Measurements from ENCODE around the gene BMI1. TPM values are rescaled to one million over a fixed set of nuclear protein-coding genes. Genes with fewer than 3 reads are reported as not detected.
A peak's percentile ranks its signal among the peaks of the same experiment; 100 is the strongest.

BMI1 gene
- total RNA-seq, 1 donor from 2014 or later, result 44.7 TPM

- Histone ChIP-seq H3K4me3 (peak overlapping the region; percentile 80 to 86), H3K27ac (peak overlapping the region; percentile 95), H3K36me3 (no peaks in the 10 kb centered on the region), H3K4me1 (peaks cover 33% of the 10 kb centered on the region), H3K9me3 (no peaks in the 10 kb centered on the region), H3K27me3 (no peaks in the 10 kb centered on the region)
- intact Hi-C loops (cut with DNase I), result loop anchor here (1.0 kb wide), 1 partner anchor 312 kb away; the partner anchor contains the start of gene DNAJC1
- DNase-seq (ENCODE audit: extremely low spot score in 2 of 2), result no peak
- TF ChIP-seq CTCF (IDR thresholded peaks at IDR 0.05), result no peak
- TF ChIP-seq POLR2A (IDR thresholded peaks at IDR 0.05), result no peak
- no peak for TF ChIP-seq POLR2AphosphoS5 (IDR thresholded peaks at IDR 0.05; ENCODE audit: insufficient read depth in 1 of 2, low read depth in 1 of 2)
These were observed 5.2 kb upstream of the BMI1 start for GRCh38 chr10:22315455-22316285.

GRCh38 chr10:22316286-22317075, 4.4 kb upstream of the BMI1 start, which contains the start of gene COMMD3:
Gene COMMD3 (plus strand): TSS chr10:22316388. CDS start chr10:22316418, 30 bp downstream.
- no peaks in the 10 kb centered on the region for H3K36me3 ChIP-seq
- peaks cover 33% of the 10 kb centered on the region for H3K4me1 ChIP-seq
- no peaks in the 10 kb centered on the region for H3K9me3 ChIP-seq
- peak within 1 kb of the TSS; percentile 80 to 86 for H3K4me3 ChIP-seq
- TF ChIP-seq CTCF (IDR thresholded peaks at IDR 0.05) (no peak), POLR2A (IDR thresholded peaks at IDR 0.05) (peak in 1 of 2 donors; percentile 54), POLR2AphosphoS5 (IDR thresholded peaks at IDR 0.05; ENCODE audit: insufficient read depth in 1 of 2, low read depth in 1 of 2) (peak; percentile 41 to 95)
- no peaks in the 10 kb centered on the region for H3K27me3 ChIP-seq
- DNase-seq (ENCODE audit: extremely low spot score in 2 of 2), result peak in 1 of 2 donors; percentile 94
- H3K27ac ChIP-seq, result peak within 1 kb of the TSS; percentile 95
- intact Hi-C loops (cut with DNase I), result loop anchor here (1.0 kb wide), 1 partner anchor 313 kb away; the partner anchor contains the start of gene DNAJC1

- DNase-seq (ENCODE audit: extremely low spot score in 2 of 2), result no peak
- Histone ChIP-seq H3K9me3 (no peaks in the 10 kb centered on the region), H3K4me3 (peak overlapping the region; percentile 80 to 86), H3K27me3 (no peaks in the 10 kb centered on the region), H3K4me1 (peaks cover 34% of the 10 kb centered on the region), H3K36me3 (no peaks in the 10 kb centered on the region), H3K27ac (peak overlapping the region; percentile 95)
- TF ChIP-seq POLR2AphosphoS5 (IDR thresholded peaks at IDR 0.05; ENCODE audit: insufficient read depth in 1 of 2, low read depth in 1 of 2), result no peak
- TF ChIP-seq CTCF (IDR thresholded peaks at IDR 0.05), result no peak
- TF ChIP-seq POLR2A (IDR thresholded peaks at IDR 0.05), result no peak
- intact Hi-C loops (cut with DNase I), result no loop called here
These were observed 3.9 kb upstream of the BMI1 start for GRCh38 chr10:22317076-22317370.

- Histone ChIP-seq H3K36me3 (no peaks in the 10 kb centered on the region), H3K4me1 (peaks cover 43% of the 10 kb centered on the region), H3K27me3 (no peaks in the 10 kb centered on the region), H3K4me3 (no peak overlapping the region), H3K27ac (no peak overlapping the region), H3K9me3 (no peaks in the 10 kb centered on the region)
- TF ChIP-seq POLR2AphosphoS5 (IDR thresholded peaks at IDR 0.05; ENCODE audit: insufficient read depth in 1 of 2, low read depth in 1 of 2) (no peak), POLR2A (IDR thresholded peaks at IDR 0.05) (no peak), CTCF (IDR thresholded peaks at IDR 0.05) (no peak)
- intact Hi-C loops (cut with DNase I), result no loop called here
- DNase-seq (ENCODE audit: extremely low spot score in 2 of 2), result no peak
These were observed 2.9 kb upstream of the BMI1 start for GRCh38 chr10:22317771-22318565.
